T-helper 2 cell treated with Interferon-gamma antibody and Interleukin-4, amounts not matched to agents 5 μg/mL and 100 μg/mL, for 36 hours (primary cell): Measurements from ENCODE around the gene GFER.
"Not testable (repeated sequence)": the region's sequence is repeated elsewhere in the genome, so short reads cannot be mapped to it uniquely, and the experiment has no call there.

Experiments used
- DNase-seq: peaks from one replicate; pipeline ENCODE4 v3.0.0; 2021; ENCODE audit warnings: low spot score
- H3K27ac Mint-ChIP-seq: one replicate; pipeline ENCODE4 v1.8.0; 2021; ENCODE audit warnings: mild to moderate bottlenecking, mixed read lengths
- H3K27me3 Mint-ChIP-seq: one replicate; pipeline ENCODE4 v1.8.0; 2021; ENCODE audit warnings: low read depth, mixed read lengths
- H3K36me3 Mint-ChIP-seq: one replicate; pipeline ENCODE4 v1.8.0; 2021; ENCODE audit warnings: low read depth, mixed read lengths
- H3K4me1 Mint-ChIP-seq: one replicate; pipeline ENCODE4 v1.8.0; 2021; ENCODE audit warnings: low read depth, mixed read lengths
- H3K4me3 Mint-ChIP-seq: one replicate; pipeline ENCODE4 v1.8.0; 2022; ENCODE audit warnings: mild to moderate bottlenecking, moderate library complexity, mixed read lengths
- H3K9me3 Mint-ChIP-seq: one replicate; pipeline ENCODE4 v1.8.0; 2021; ENCODE audit warnings: mixed read lengths

Gene GFER

GRCh38 chr16:1983544-1984346 is at the start of gene GFER:
Gene GFER, plus strand, starts transcription at chr16:1984193. Its CDS starts 26 bp downstream, at chr16:1984219.
- H3K9me3 Mint-ChIP-seq: no peaks in the 10 kb centered on the region
- peaks cover 10% of the 10 kb centered on the region for H3K36me3 Mint-ChIP-seq
- peak; percentile 89 for DNase-seq
- H3K27me3 Mint-ChIP-seq: peaks cover 33% of the 10 kb centered on the region
- H3K4me3 Mint-ChIP-seq: peak within 1 kb of the TSS; percentile 86
- peak within 1 kb of the TSS; percentile 62 for H3K27ac Mint-ChIP-seq
- peaks cover 12% of the 10 kb centered on the region for H3K4me1 Mint-ChIP-seq

DNA sequence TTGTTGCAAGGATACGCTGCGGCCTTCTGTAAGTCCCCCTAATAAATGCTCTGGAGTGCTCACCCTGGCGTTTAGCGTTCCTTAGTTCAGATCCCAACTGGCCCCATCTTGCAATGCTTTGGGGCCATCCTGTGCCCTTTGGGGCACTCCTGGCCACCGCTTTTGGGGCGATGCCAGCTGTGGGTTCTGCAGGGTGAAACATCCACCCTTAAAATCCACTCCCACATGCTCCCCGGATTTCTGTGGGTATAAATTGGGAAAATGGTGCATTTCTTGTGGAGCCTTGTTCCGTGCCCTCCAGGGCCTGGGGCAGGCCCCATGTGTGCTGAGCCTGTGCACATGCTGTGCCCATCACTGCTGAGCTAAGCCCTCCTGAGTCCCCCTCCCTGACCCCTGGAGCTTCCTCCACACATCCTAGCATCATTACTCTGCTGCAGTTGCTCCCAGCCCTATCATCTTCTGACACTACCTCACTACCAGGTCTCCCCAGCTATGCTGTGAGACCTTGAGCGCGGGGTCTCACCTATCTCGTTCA is 47.0 kb upstream of the GFER start:
- H3K27ac Mint-ChIP-seq: no peak overlapping the region
- H3K4me1 Mint-ChIP-seq: peaks cover 5% of the 10 kb centered on the region
- no peaks in the 10 kb centered on the region for H3K9me3 Mint-ChIP-seq
- DNase-seq: no peak
- H3K4me3 Mint-ChIP-seq: no peak overlapping the region
- H3K27me3 Mint-ChIP-seq: no peaks in the 10 kb centered on the region
- peaks cover 9% of the 10 kb centered on the region for H3K36me3 Mint-ChIP-seq

DNA sequence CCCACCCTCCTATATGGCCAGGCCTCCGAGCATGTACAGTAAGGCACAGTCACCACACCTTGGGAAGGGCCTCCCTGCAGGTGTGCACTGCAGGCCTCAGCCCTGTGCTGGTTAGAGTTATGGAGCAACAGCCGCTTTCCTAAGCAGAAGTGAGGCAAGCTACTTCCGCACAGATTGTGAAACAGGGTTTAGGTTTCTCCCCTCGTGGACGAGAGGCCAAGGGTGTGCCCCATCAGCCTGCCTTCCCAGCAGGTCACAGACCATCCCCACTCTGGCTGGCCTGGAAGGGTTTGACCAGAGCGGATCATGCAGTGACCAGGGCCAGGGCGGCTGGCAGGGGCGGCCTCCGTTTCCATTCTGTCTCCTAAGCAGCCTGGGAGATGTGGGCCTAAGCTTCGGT is 45.7 kb upstream of the GFER start:
- DNase-seq: no peak
- Mint-ChIP-seq H3K27ac (no peak overlapping the region), H3K4me1 (peaks cover 7% of the 10 kb centered on the region), H3K9me3 (no peaks in the 10 kb centered on the region), H3K36me3 (peaks cover 9% of the 10 kb centered on the region), H3K4me3 (no peak overlapping the region), H3K27me3 (no peaks in the 10 kb centered on the region)

- H3K36me3 Mint-ChIP-seq: peaks cover 9% of the 10 kb centered on the region
- H3K27ac Mint-ChIP-seq: no peak overlapping the region
- DNase-seq: no peak
- no peak overlapping the region for H3K4me3 Mint-ChIP-seq
- peaks cover 12% of the 10 kb centered on the region for H3K4me1 Mint-ChIP-seq
- no peaks in the 10 kb centered on the region for H3K27me3 Mint-ChIP-seq
- H3K9me3 Mint-ChIP-seq: no peaks in the 10 kb centered on the region
Observed at GRCh38 chr16:1938910-1939309, 45.1 kb upstream of the GFER start.

DNA sequence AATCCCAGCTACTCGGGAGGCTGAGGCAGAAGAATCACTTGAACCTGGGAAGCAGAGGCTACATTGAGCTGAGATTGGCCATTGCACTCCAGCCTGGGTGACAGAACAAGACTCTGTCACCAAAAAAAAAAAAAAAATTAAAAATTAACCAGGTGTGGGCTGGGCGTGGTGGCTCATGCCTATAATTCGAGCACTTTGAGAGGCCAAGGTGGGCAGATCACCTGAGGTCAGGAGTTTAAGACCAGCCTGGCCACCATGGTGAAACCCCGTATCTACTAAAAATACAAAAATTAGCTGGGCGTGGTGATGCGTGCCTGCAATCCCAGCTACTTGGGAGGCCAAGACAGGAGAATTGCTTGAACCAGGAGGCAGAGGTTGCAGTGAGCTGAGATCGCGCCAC is 44.2 kb upstream of the GFER start:
- H3K27ac Mint-ChIP-seq, H3K4me3 Mint-ChIP-seq, H3K36me3 Mint-ChIP-seq, H3K27me3 Mint-ChIP-seq, DNase-seq, H3K9me3 Mint-ChIP-seq: not testable (repeated sequence)
- H3K4me1 Mint-ChIP-seq: peaks cover 16% of the 10 kb centered on the region

- H3K4me3 Mint-ChIP-seq: no peak overlapping the region
- no peak overlapping the region for H3K27ac Mint-ChIP-seq
- H3K4me1 Mint-ChIP-seq: peaks cover 16% of the 10 kb centered on the region
- H3K9me3 Mint-ChIP-seq: no peaks in the 10 kb centered on the region
- peaks cover 9% of the 10 kb centered on the region for H3K36me3 Mint-ChIP-seq
- no peak for DNase-seq
- H3K27me3 Mint-ChIP-seq: no peaks in the 10 kb centered on the region
Observed at GRCh38 chr16:1940273-1941161, 43.5 kb upstream of the GFER start.

GRCh38 chr16:1941162-1942046 is 42.6 kb upstream of the GFER start:
- Mint-ChIP-seq H3K4me1 (peaks cover 16% of the 10 kb centered on the region), H3K27me3 (no peaks in the 10 kb centered on the region), H3K9me3 (no peaks in the 10 kb centered on the region), H3K4me3 (peak overlapping the region; percentile 89), H3K27ac (no peak overlapping the region), H3K36me3 (peaks cover 9% of the 10 kb centered on the region)
- DNase-seq: no peak

DNA sequence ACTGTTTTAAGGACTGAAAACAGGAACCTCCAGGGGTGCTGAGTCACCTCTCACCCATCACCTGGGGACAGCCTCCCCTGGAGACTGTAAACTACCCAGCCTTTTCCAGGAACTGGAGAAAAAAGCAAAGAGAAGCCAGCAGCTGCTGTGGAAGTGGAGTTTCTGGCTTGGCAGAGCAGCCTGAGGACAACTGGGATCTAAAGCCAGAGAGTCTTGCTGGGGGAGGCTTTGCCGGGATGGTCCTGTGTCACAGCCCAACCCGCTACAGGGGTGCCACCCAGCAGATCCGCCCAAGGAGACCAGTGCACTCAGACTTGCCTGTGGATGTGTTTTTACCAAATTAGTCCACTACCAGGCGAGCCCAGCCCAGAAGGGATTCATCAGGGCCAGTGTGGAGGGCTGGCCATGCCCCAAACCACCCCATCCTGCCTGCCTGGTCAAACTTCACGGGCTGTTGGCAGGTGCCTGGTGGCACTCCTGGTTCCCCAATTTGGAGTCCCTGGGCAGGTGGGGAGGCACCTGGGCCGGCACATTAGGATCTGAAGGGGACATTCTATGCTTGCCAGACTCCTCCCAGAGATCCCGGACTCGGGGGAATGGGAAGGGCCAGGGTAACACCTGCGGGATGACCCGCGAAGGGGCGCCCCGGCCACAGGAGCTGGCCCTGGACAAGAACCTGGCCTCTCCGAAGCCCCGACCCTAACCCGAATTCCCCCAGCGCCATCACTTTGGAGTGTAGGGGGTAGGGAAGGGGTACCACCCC is 41.8 kb upstream of the GFER start:
- no peaks in the 10 kb centered on the region for H3K27me3 Mint-ChIP-seq
- DNase-seq: no peak
- peaks cover 9% of the 10 kb centered on the region for H3K36me3 Mint-ChIP-seq
- H3K4me3 Mint-ChIP-seq: peak overlapping the region; percentile 89
- no peaks in the 10 kb centered on the region for H3K9me3 Mint-ChIP-seq
- peaks cover 16% of the 10 kb centered on the region for H3K4me1 Mint-ChIP-seq
- H3K27ac Mint-ChIP-seq: peak overlapping the region; percentile 55

DNA sequence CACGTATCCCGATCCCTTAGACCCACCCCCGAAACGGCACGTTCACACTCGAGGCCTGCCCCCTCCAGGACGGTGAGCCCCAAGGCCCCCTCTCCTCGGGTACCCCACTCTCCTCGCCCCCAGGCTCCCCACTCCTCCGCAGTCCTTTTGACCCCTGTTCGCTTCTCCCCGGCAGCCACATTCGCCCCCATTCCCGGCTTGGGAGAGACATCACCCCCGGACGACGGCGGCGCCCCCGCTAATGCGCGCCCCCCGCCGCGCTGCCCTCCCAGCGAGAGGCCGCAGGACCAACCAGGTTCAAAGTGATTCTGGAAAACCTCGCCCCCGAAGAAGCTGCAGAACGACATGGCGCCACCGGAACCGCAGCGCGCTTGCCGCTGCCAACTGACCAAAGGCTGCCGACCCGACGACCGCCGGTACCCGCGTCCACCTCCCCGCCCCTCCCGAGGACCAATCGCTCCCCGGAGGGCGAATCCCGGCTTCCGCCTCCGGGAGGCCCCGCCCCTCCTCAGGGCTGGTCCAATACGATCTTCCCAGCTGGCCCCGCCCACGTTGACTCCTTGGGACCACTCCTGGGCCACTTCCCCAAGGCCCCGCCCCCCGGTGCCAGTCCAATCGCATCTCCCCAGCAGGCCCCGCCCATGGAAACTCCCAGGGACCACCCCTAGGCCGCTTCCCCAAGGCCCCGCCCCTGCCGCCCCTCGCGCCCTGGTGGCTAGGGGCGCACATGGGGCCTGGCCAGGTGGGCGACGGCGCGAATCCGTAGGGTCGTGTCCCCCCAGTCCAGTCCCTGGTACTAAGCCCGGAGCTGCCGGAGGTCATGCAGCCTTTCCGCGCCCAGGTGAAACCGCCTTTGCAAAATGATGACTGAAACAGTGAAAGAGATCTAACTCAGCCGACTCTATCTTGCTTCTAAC is 40.9 kb upstream of the GFER start, which contains the start of gene MSRB1:
Gene MSRB1, minus strand, starts transcription at position 390 of the 917 bp plus-strand sequence. Its CDS starts 43 bp downstream, at position 347.
- peak; percentile 100 for DNase-seq
- peak within 1 kb of the TSS; percentile 89 for H3K4me3 Mint-ChIP-seq
- H3K36me3 Mint-ChIP-seq: peaks cover 7% of the 10 kb centered on the region
- H3K27ac Mint-ChIP-seq: peak within 1 kb of the TSS; percentile 68
- H3K9me3 Mint-ChIP-seq: no peaks in the 10 kb centered on the region
- peaks cover 16% of the 10 kb centered on the region for H3K4me1 Mint-ChIP-seq
- no peaks in the 10 kb centered on the region for H3K27me3 Mint-ChIP-seq

- H3K27ac Mint-ChIP-seq: peak overlapping the region; percentile 31
- no peaks in the 10 kb centered on the region for H3K9me3 Mint-ChIP-seq
- H3K27me3 Mint-ChIP-seq: no peaks in the 10 kb centered on the region
- H3K4me3 Mint-ChIP-seq: peak overlapping the region; percentile 89
- H3K36me3 Mint-ChIP-seq: no peaks in the 10 kb centered on the region
- no peak for DNase-seq
- peaks cover 16% of the 10 kb centered on the region for H3K4me1 Mint-ChIP-seq
Observed at GRCh38 chr16:1944612-1945199, 39.3 kb upstream of the GFER start.

DNA sequence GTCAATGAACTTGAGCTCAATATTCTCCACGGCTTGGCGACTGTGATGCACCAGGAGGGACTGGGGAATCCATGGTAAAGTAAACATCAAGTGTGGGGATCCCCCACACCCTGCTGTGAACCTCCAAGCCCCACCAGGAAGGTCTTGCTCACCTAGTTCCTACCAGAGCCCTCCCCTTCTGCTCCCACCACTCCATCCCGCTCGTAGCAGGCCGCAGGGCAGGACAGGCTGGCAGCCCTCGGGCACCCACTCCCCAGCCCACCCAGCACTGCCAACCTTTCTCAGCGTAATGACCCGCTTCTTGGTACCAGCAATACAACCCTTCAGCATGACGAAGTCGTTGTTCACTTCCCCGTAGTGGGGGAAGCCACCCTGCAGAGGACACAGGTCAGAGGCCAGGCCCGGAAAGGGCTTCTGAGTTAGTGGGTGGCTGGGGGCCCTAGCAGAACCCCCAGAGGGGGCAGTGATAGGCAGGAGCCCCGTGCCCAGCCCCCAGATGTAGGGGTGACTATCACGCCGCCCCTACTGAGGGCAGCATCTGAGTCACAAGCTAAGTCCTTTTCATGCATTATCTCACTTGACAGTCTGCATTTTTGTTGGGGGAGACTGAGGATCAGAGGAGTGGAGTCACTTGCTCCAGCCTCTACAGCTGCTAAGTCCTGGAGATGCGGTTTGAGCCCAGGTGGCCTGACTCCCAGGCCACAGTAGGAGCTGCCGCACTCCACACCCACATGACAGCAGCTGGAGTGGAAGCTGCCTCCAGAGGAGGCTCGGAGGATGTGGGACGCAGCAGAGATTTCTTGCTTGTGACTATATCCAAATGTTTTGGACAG is 38.2 kb upstream of the GFER start:
- DNase-seq: no peak
- Mint-ChIP-seq H3K9me3 (no peaks in the 10 kb centered on the region), H3K27me3 (no peaks in the 10 kb centered on the region), H3K4me1 (peaks cover 16% of the 10 kb centered on the region), H3K27ac (no peak overlapping the region), H3K36me3 (no peaks in the 10 kb centered on the region), H3K4me3 (no peak overlapping the region)
